ENCODE measurements around the gene RAVER1.

The RAVER1 gene

GRCh38 chr19:10317045-10317856 lies 16.1 kb downstream of the RAVER1 start:
- no peak for DNase-seq

- no peak for DNase-seq
Observed at GRCh38 chr19:10316229-10317044, 16.9 kb downstream of the RAVER1 start.

GRCh38 chr19:10315335-10316214 lies 17.8 kb downstream of the RAVER1 start, which contains the start of gene FDX2:
Gene FDX2 (minus strand): TSS chr19:10316015. CDS start chr19:10315996, 19 bp downstream.
- peak; percentile 75 for DNase-seq

GRCh38 chr19:10309423-10309822 lies 23.9 kb downstream of the RAVER1 start, which contains the start of gene ZGLP1:
Gene ZGLP1 (minus strand): TSS chr19:10309815.
- DNase-seq: no peak

GRCh38 chr19:10306327-10306726 lies 27.0 kb downstream of the RAVER1 start:
- DNase-seq: no peak

GRCh38 chr19:10305139-10305806 lies 28.1 kb downstream of the RAVER1 start:
- DNase-seq: no peak

- no peak for DNase-seq
Observed at GRCh38 chr19:10299545-10300458, 33.5 kb downstream of the RAVER1 start.

- no peak for DNase-seq
Observed at GRCh38 chr19:10295847-10296591, 37.3 kb downstream of the RAVER1 start.

GRCh38 chr19:10295305-10295846 lies 38.0 kb downstream of the RAVER1 start:
- DNase-seq: no peak

GRCh38 chr19:10294368-10294697 lies 39.0 kb downstream of the RAVER1 start:
- DNase-seq: no peak

- no peak for DNase-seq
Observed at GRCh38 chr19:10293637-10294367, 39.5 kb downstream of the RAVER1 start.

- no peak for DNase-seq
Observed at GRCh38 chr19:10292789-10293636, 40.3 kb downstream of the RAVER1 start.

GRCh38 chr19:10292206-10292788 lies 41.0 kb downstream of the RAVER1 start:
- DNase-seq: peak; percentile 45

GRCh38 chr19:10291554-10292205 lies 41.6 kb downstream of the RAVER1 start:
- DNase-seq: no peak

- DNase-seq: no peak
Observed at GRCh38 chr19:10290876-10291553, 42.3 kb downstream of the RAVER1 start.

GRCh38 chr19:10290357-10290875 lies 42.9 kb downstream of the RAVER1 start:
- no peak for DNase-seq
